Neuronal stem cell (in vitro differentiated cells): ENCODE measurements around the gene VWCE.

Experiments
- DNase-seq: peaks from one replicate; pipeline ENCODE4 v3.0.0-alpha.2; 2013; ENCODE audit warnings: low spot score
- H2AFZ ChIP-seq: one replicate; pipeline ENCODE4 v1.6.1; 2013; ENCODE audit warnings: mild to moderate bottlenecking, low read length, inconsistent platforms
- H2AK5ac ChIP-seq: 2 replicates; pipeline ENCODE4 v1.6.1; 2013; ENCODE audit warnings: low read depth, mild to moderate bottlenecking, inconsistent platforms, low read length, moderate library complexity, mixed read lengths
- H2BK120ac ChIP-seq: 2 replicates; pipeline ENCODE4 v1.6.1; 2013; ENCODE audit warnings: low read depth, mild to moderate bottlenecking, inconsistent platforms, low read length, moderate library complexity, mixed read lengths
- H2BK12ac ChIP-seq: one replicate; pipeline ENCODE4 v1.6.1; 2013; ENCODE audit warnings: low read length, inconsistent platforms
- H2BK15ac ChIP-seq: 2 replicates; pipeline ENCODE4 v1.6.1; 2013; ENCODE audit warnings: mild to moderate bottlenecking, low read length, inconsistent platforms, mixed read lengths
- H2BK5ac ChIP-seq: one replicate; pipeline ENCODE4 v1.6.1; 2013; ENCODE audit warnings: inconsistent platforms, mild to moderate bottlenecking, low read length, moderate library complexity
- H3K14ac ChIP-seq: one replicate; pipeline ENCODE4 v1.6.1; 2013; ENCODE audit warnings: low read length, inconsistent platforms
- H3K18ac ChIP-seq: 2 replicates; pipeline ENCODE4 v1.6.1; 2013; ENCODE audit warnings: low read length, inconsistent platforms
- H3K23ac ChIP-seq: 2 replicates; pipeline ENCODE4 v1.6.1; 2013; ENCODE audit warnings: low read depth, mild to moderate bottlenecking, mixed read lengths, low read length, inconsistent platforms; ENCODE audit not compliant: poor library complexity
- H3K27ac ChIP-seq: replicated peaks from 3 replicates; pipeline ENCODE4 v1.5.1; 2013; ENCODE audit warnings: low read length, inconsistent platforms
- H3K27me3 ChIP-seq, 3 experiments: 2 replicates each; pipeline ENCODE4 v1.6.1; 2013; ENCODE audit warnings: low read length in 3 of 3, mild to moderate bottlenecking in 2 of 3, inconsistent platforms in 1 of 3, low read depth in 1 of 3, mixed read lengths in 1 of 3, moderate library complexity in 1 of 3; ENCODE audit not compliant: control insufficient read depth in 3 of 3, insufficient read depth in 3 of 3
- H3K36me3 ChIP-seq, 2 donors: replicated peaks in 1 of 2; 2 replicates each; pipeline ENCODE4 v1.6.1; 2013; ENCODE audit warnings: low read length in 2 of 2; ENCODE audit not compliant: control insufficient read depth in 2 of 2, insufficient read depth in 2 of 2
- H3K4ac ChIP-seq: 2 replicates; pipeline ENCODE4 v1.6.1; 2013; ENCODE audit warnings: inconsistent platforms, mild to moderate bottlenecking, low read length, moderate library complexity
- H3K4me1 ChIP-seq, 2 donors: 1 replicate in 1 of 2; 2 replicates in 1 of 2; pipeline ENCODE4 v1.6.1; 2013; ENCODE audit warnings: low read length in 2 of 2, low read depth in 1 of 2; ENCODE audit not compliant: control insufficient read depth in 2 of 2, insufficient read depth in 1 of 2
- H3K4me2 ChIP-seq: one replicate; pipeline ENCODE4 v1.6.1; 2013; ENCODE audit warnings: mild to moderate bottlenecking, low read length, inconsistent platforms; ENCODE audit not compliant: insufficient read depth, poor library complexity, severe bottlenecking
- H3K4me3 ChIP-seq, 2 donors: 2 replicates each; pipeline ENCODE4 v1.5.1; 2013; ENCODE audit warnings: low read length in 2 of 2, mild to moderate bottlenecking in 2 of 2, inconsistent platforms in 1 of 2, moderate library complexity in 1 of 2
- H3K79me1 ChIP-seq: one replicate; pipeline ENCODE4 v1.6.1; 2013; ENCODE audit warnings: low read depth, mild to moderate bottlenecking, inconsistent platforms, low read length, moderate library complexity
- H3K9ac ChIP-seq: one replicate; pipeline ENCODE4 v1.6.1; 2013; ENCODE audit warnings: mild to moderate bottlenecking, low read depth, low read length, inconsistent platforms; ENCODE audit not compliant: poor library complexity
- H3K9me3 ChIP-seq, 2 donors: replicated peaks in 1 of 2; 2 replicates each; pipeline versions ENCODE3 to v1.6.1; 2013; ENCODE audit warnings: low read length in 2 of 2, mild to moderate bottlenecking in 2 of 2, inconsistent platforms in 1 of 2, low read depth in 1 of 2, mixed read lengths in 1 of 2, moderate library complexity in 1 of 2; ENCODE audit not compliant: control insufficient read depth in 2 of 2, insufficient read depth in 1 of 2
- H4K8ac ChIP-seq: one replicate; pipeline ENCODE4 v1.6.1; 2013; ENCODE audit warnings: low read depth, mild to moderate bottlenecking, inconsistent platforms, low read length, moderate library complexity
- H4K91ac ChIP-seq: one replicate; pipeline ENCODE4 v1.6.1; 2013; ENCODE audit warnings: low read length, low read depth, mild to moderate bottlenecking, inconsistent platforms; ENCODE audit not compliant: poor library complexity
- WGBS, 2 donors: extraction: QIAGEN DNeasy Blood & Tissue Kit; methylation state at CpG; one replicate each; pipeline ENCODE4 v1.1.7; 2013; ENCODE audit warnings: missing lambda C conversion rate in 2 of 2, mixed read lengths in 1 of 2; ENCODE audit not compliant: insufficient read length in 2 of 2, insufficient replicate concordance in 1 of 2; ENCODE audit errors: extremely low coverage in 2 of 2; 5-methylcytosine and 5-hydroxymethylcytosine counted together

Gene VWCE

GRCh38 chr11:61341706-61342105, 46.6 kb upstream of the VWCE start:
- no peak overlapping the region for H2BK5ac ChIP-seq
- no peak overlapping the region for H3K4ac ChIP-seq
- no peak overlapping the region for H3K23ac ChIP-seq
- H3K4me2 ChIP-seq, result no peak overlapping the region
- no peak overlapping the region for H3K14ac ChIP-seq
- no peak overlapping the region for H3K9ac ChIP-seq
- peaks cover 0 to 3% of the 10 kb centered on the region in 2 donors for H3K4me1 ChIP-seq
- no peak overlapping the region for H3K27ac ChIP-seq
- no peak for DNase-seq
- no peaks in the 10 kb centered on the region for H3K27me3 ChIP-seq
- no peaks in the 10 kb centered on the region for H3K79me1 ChIP-seq
- no peak overlapping the region for H2AK5ac ChIP-seq
- H4K8ac ChIP-seq, result no peak overlapping the region
- H3K18ac ChIP-seq, result no peak overlapping the region
- no peak overlapping the region for H2AFZ ChIP-seq
- H2BK12ac ChIP-seq, result no peak overlapping the region
- H2BK120ac ChIP-seq, result no peak overlapping the region
- H3K36me3 ChIP-seq, result peaks cover 8 to 67% of the 10 kb centered on the region in 2 donors
- no peak overlapping the region for H3K4me3 ChIP-seq
- H2BK15ac ChIP-seq, result no peak overlapping the region
- no peaks in the 10 kb centered on the region for H3K9me3 ChIP-seq
- no CpG with 5 or more reads among the region's 4 CpGs for WGBS, 2 donors
- no peak overlapping the region for H4K91ac ChIP-seq

- Histone ChIP-seq H3K9me3 (no peaks in the 10 kb centered on the region), H4K8ac (no peak overlapping the region), H3K14ac (no peak overlapping the region), H2BK15ac (no peak overlapping the region), H3K36me3 (peaks cover 8 to 63% of the 10 kb centered on the region in 2 donors), H3K79me1 (no peaks in the 10 kb centered on the region), H3K4me3 (no peak overlapping the region), H3K9ac (peak overlapping the region; percentile 0), H3K27ac (no peak overlapping the region), H3K4me2 (no peak overlapping the region), H4K91ac (no peak overlapping the region), H3K27me3 (no peaks in the 10 kb centered on the region), H2BK12ac (no peak overlapping the region), H2AFZ (no peak overlapping the region), H3K18ac (no peak overlapping the region), H3K4me1 (peaks cover 0 to 8% of the 10 kb centered on the region in 2 donors), H2BK5ac (no peak overlapping the region), H2BK120ac (no peak overlapping the region), H3K23ac (no peak overlapping the region), H2AK5ac (no peak overlapping the region), H3K4ac (no peak overlapping the region)
- no peak for DNase-seq
- no CpG with 5 or more reads among the region's 2 CpGs for WGBS, 2 donors
Observed at GRCh38 chr11:61340979-61341378, 45.9 kb upstream of the VWCE start.

- Histone ChIP-seq H3K4me3 (no peak overlapping the region), H3K9ac (no peak overlapping the region), H3K14ac (no peak overlapping the region), H3K4me1 (peaks cover under 1 to 20% of the 10 kb centered on the region in 2 donors), H3K27ac (no peak overlapping the region), H2BK120ac (no peak overlapping the region), H3K4ac (no peak overlapping the region), H4K91ac (no peak overlapping the region), H3K9me3 (no peaks in the 10 kb centered on the region), H3K27me3 (no peaks in the 10 kb centered on the region), H2BK12ac (no peak overlapping the region), H3K4me2 (no peak overlapping the region), H3K79me1 (no peaks in the 10 kb centered on the region), H2AK5ac (no peak overlapping the region), H3K18ac (no peak overlapping the region), H3K23ac (no peak overlapping the region), H2AFZ (no peak overlapping the region), H4K8ac (no peak overlapping the region), H3K36me3 (peaks cover 8 to 49% of the 10 kb centered on the region in 2 donors), H2BK15ac (no peak overlapping the region), H2BK5ac (no peak overlapping the region)
- no CpG with 5 or more reads among the region's 4 CpGs for WGBS, 2 donors
- DNase-seq, result no peak
Observed at GRCh38 chr11:61339490-61339878, 44.4 kb upstream of the VWCE start.

- no peak overlapping the region for H3K4me3 ChIP-seq
- H3K14ac ChIP-seq, result no peak overlapping the region
- no peaks in the 10 kb centered on the region for H3K27me3 ChIP-seq
- no peak for DNase-seq
- no peak overlapping the region for H2BK120ac ChIP-seq
- no peak overlapping the region for H3K4ac ChIP-seq
- H3K9me3 ChIP-seq, result no peaks in the 10 kb centered on the region
- no peak overlapping the region for H2BK15ac ChIP-seq
- H3K36me3 ChIP-seq, result peaks cover 6 to 44% of the 10 kb centered on the region in 2 donors
- H2BK12ac ChIP-seq, result no peak overlapping the region
- no peak overlapping the region for H3K9ac ChIP-seq
- H4K8ac ChIP-seq, result no peak overlapping the region
- WGBS, 2 donors, result no CpG with 5 or more reads among the region's 26 CpGs
- no peak overlapping the region for H2AFZ ChIP-seq
- H2BK5ac ChIP-seq, result no peak overlapping the region
- H3K4me2 ChIP-seq, result no peak overlapping the region
- no peak overlapping the region for H4K91ac ChIP-seq
- H3K4me1 ChIP-seq, result peaks cover 2 to 25% of the 10 kb centered on the region in 2 donors
- H3K27ac ChIP-seq, result no peak overlapping the region
- no peaks in the 10 kb centered on the region for H3K79me1 ChIP-seq
- peak overlapping the region; percentile 10 for H3K23ac ChIP-seq
- H2AK5ac ChIP-seq, result no peak overlapping the region
- H3K18ac ChIP-seq, result no peak overlapping the region
Observed at GRCh38 chr11:61338783-61339489, 43.8 kb upstream of the VWCE start.
